Progenitor cell of endocrine pancreas (in vitro differentiated cells): ENCODE measurements around the gene OPRL1. TPM values are rescaled to one million over a fixed set of nuclear protein-coding genes. Genes with fewer than 3 reads are reported as not detected.

Experiments
- DNase-seq: peaks from one replicate; pipeline ENCODE4 v3.0.0; 2021; ENCODE audit warnings: low spot score; ENCODE audit not compliant: unreplicated experiment
- H3K27ac Mint-ChIP-seq: 2 replicates; pipeline ENCODE4 v1.8.0; 2021; ENCODE audit warnings: mild to moderate bottlenecking, moderate library complexity, mixed read lengths
- H3K27me3 Mint-ChIP-seq: 2 replicates; pipeline ENCODE4 v1.8.0; 2021; ENCODE audit warnings: mixed read lengths
- H3K36me3 Mint-ChIP-seq: 2 replicates; pipeline ENCODE4 v1.8.0; 2022; ENCODE audit warnings: mixed read lengths; ENCODE audit not compliant: insufficient read depth
- H3K4me1 Mint-ChIP-seq: 2 replicates; pipeline ENCODE4 v1.8.0; 2021; ENCODE audit warnings: low read depth, mixed read lengths
- H3K4me3 Mint-ChIP-seq: 2 replicates; pipeline ENCODE4 v1.8.0; 2021; ENCODE audit warnings: low read depth, mild to moderate bottlenecking, moderate library complexity, mixed read lengths
- H3K9me3 Mint-ChIP-seq: 2 replicates; pipeline ENCODE4 v1.8.0; 2021; ENCODE audit warnings: low read depth, mixed read lengths
- total RNA-seq: library from RNA; stranded (reverse); gene quantifications from 2 replicates; pipeline ENCODE4 v1.2.1, GENCODE V29; 2021
- TF ChIP-seq, protein P1 (sequence below): fragments of 200-600 bp; sonication (generic); IDR thresholded peaks from one replicate; pipeline ENCODE4 v1.5.0; 2021; ENCODE audit warnings: antibody characterized with exemption, mild to moderate bottlenecking; ENCODE audit not compliant: unreplicated experiment

The OPRL1 gene
- total RNA-seq, 1 donor from 2014 or later = 1.5 TPM

DNA sequence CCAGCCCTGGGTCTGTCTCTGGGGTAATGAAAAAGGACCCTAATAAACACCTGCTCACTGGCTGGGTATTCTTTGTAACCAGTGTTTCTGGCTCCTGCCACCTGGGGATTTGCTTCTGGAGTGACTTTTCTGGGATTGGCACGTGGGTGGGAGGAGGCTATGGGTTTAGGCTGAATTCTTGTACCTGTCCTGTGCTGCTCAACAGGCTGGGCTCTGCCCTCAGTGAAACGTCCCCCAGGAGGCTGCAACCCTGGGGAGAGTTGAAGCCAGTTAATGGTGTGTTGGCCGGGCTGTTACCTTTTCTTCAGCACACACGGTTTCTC lies 20.6 kb downstream of the OPRL1 start:
- H3K4me1 Mint-ChIP-seq = peaks cover 10% of the 10 kb centered on the region
- H3K36me3 Mint-ChIP-seq = peaks cover 2% of the 10 kb centered on the region

DNA sequence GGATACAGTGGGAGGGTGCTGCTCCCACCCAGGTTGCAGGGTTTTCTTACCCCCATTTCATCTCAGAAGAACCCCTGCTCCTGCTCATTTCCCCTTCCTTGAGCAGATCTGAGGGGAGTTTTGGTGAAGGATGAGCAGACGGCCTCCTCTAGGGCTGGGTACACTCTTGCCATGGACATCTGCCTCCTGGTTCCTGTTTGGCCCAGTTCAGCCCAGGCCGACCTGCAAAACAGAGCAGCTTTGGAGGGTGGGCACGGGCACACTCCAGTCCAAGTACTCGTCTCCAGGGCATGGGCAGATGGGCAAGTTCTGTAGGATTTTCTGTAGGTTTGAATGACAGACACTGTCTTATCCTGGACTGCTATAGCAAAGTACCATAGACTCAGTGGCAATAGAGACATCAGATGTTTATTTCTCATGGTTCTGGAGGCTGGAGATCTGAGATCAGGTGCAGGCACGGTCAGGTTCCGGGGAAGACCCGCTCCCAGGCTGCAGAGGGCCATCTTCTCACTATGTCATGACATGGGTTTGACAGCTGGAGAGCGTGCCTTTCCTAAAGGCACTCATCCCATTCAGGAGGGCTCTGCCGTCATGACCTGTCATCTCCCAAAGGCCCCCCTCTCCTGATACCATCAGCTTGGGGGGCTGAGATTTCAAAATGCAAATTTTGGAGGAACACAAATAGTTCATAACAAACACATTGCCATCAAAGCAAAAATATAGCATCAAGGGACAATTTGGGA lies 21.2 kb downstream of the OPRL1 start:
- peaks cover 10% of the 10 kb centered on the region for H3K4me1 Mint-ChIP-seq
- peaks cover 2% of the 10 kb centered on the region for H3K36me3 Mint-ChIP-seq
- H3K27ac Mint-ChIP-seq = no peak overlapping the region
- H3K27me3 Mint-ChIP-seq = peaks cover 36% of the 10 kb centered on the region
- H3K9me3 Mint-ChIP-seq = peaks cover 5% of the 10 kb centered on the region
- DNase-seq = no peak
- TF ChIP-seq, protein P1, sequence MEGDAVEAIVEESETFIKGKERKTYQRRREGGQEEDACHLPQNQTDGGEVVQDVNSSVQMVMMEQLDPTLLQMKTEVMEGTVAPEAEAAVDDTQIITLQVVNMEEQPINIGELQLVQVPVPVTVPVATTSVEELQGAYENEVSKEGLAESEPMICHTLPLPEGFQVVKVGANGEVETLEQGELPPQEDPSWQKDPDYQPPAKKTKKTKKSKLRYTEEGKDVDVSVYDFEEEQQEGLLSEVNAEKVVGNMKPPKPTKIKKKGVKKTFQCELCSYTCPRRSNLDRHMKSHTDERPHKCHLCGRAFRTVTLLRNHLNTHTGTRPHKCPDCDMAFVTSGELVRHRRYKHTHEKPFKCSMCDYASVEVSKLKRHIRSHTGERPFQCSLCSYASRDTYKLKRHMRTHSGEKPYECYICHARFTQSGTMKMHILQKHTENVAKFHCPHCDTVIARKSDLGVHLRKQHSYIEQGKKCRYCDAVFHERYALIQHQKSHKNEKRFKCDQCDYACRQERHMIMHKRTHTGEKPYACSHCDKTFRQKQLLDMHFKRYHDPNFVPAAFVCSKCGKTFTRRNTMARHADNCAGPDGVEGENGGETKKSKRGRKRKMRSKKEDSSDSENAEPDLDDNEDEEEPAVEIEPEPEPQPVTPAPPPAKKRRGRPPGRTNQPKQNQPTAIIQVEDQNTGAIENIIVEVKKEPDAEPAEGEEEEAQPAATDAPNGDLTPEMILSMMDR = no peak
- peak overlapping the region; percentile 24 for H3K4me3 Mint-ChIP-seq

More for the DNA sequence above, 20.6 kb downstream of the OPRL1 start:
- Mint-ChIP-seq H3K27ac (no peak overlapping the region), H3K9me3 (peaks cover 5% of the 10 kb centered on the region), H3K4me3 (no peak overlapping the region), H3K27me3 (peaks cover 31% of the 10 kb centered on the region)
- TF ChIP-seq, protein P1 = no peak
- no peak for DNase-seq

DNA sequence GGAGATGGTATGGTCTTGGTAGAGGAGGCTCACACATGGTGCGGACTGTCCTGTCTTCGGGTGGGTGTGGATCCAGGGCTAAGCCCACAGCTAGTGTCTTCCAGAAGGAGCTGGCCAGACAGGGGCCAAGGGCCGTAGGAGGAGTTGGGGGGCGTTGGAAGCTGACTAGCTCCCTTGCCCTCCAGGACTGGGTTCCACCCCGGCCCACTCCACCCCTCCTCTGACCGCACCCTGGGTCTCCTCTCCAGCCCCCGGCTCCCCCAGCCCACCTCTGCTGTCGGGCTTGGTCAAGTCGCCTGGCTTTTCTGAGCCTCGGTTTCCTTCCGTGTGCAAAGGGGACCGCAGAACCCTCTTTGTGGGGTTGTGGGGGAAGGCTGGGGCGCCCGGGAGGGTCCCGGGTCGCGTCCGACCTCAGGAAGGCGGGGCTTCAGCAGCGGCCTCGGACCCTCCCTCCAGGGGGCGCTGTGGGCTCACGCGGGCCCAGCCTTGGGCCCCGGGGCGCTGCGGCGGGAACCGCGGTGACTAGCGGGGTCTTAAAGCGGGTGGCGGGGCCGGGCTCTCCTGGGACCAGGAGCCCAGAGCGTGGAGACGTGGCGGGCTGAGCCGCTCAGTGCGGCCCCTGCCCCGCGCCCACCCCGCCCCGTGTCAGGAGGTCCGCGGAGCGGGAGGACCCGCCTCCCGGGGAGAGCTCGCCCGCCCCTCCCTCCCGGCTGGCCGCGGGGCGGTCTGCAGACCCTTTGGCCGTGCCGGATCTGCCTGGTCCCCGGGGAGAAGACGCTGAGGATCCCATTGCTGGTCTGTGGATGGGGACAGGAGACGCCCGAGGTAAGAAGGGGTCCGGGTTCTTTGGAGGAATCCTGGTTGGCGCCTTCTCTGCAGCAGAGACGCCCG lies 22.1 kb downstream of the OPRL1 start:
- peak overlapping the region; percentile 68 for H3K4me3 Mint-ChIP-seq
- peak; percentile 64 for DNase-seq
- no peak overlapping the region for H3K27ac Mint-ChIP-seq
- TF ChIP-seq, protein P1 = peak; percentile 89
- peaks cover 10% of the 10 kb centered on the region for H3K4me1 Mint-ChIP-seq
- peaks cover under 1% of the 10 kb centered on the region for H3K9me3 Mint-ChIP-seq
- no peaks in the 10 kb centered on the region for H3K36me3 Mint-ChIP-seq
- peaks cover 41% of the 10 kb centered on the region for H3K27me3 Mint-ChIP-seq

DNA sequence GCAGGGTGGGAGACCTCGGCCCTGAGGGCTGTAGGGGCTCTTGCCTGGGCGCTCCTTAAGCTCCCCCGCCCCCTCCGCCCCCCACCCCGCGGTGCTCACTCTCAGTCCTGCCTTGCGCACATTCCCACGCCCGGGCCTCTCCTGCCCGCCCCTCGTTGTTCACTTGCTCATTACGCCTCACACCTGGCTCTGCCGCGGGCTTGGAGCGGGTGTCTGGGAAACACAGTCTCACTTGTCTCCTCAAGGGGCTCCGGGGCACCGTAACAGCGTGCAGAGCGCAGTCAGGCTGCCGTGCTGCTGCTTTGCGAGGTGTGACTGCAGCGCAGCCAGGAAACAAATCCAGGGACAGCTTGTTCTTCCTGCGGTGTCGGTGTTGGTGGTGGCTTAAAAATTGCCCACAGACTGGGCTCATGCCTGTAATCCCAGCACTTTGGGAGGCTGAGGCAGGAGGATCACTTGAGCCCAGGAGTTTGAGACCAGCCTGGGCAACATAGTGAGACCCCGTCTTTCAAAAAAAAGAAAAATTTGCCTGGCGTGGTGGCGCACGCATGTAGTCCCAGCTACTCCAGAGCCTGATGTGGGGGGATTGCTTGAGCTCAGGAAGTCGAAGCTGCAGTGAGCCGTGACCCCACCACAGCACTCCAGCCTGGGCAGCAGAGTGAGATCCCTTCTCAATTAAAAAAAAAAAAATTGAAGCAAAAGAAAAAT lies 22.9 kb downstream of the OPRL1 start:
- H3K27ac Mint-ChIP-seq = no peak overlapping the region
- peaks cover 42% of the 10 kb centered on the region for H3K27me3 Mint-ChIP-seq
- no peak for DNase-seq
- H3K4me1 Mint-ChIP-seq = peaks cover 10% of the 10 kb centered on the region
- no peaks in the 10 kb centered on the region for H3K36me3 Mint-ChIP-seq
- H3K9me3 Mint-ChIP-seq = no peaks in the 10 kb centered on the region
- TF ChIP-seq, protein P1 = no peak
- peak overlapping the region; percentile 68 for H3K4me3 Mint-ChIP-seq
